Measurements from ENCODE around the gene FRS2.

DNA sequence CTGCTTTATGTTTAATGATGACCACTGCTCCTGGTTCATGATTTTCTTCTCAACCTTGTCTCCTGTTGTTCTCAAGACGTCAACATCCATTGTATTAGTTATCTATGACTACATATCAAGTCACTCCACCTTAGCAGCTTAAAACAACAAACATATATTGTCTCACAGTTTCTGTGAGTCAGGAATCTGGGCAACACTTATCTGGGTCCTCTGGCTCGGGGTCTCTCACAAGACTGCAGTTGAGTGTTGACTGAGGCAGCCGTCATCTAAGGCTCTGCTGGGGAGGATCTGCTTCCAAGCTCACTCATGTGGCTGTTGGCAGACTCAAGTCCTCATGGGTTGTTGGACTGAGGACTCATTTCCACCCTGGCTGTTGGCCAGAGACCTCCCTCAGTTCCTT is 27.3 kb upstream of the FRS2 start:
- TF ChIP-seq, protein P1, sequence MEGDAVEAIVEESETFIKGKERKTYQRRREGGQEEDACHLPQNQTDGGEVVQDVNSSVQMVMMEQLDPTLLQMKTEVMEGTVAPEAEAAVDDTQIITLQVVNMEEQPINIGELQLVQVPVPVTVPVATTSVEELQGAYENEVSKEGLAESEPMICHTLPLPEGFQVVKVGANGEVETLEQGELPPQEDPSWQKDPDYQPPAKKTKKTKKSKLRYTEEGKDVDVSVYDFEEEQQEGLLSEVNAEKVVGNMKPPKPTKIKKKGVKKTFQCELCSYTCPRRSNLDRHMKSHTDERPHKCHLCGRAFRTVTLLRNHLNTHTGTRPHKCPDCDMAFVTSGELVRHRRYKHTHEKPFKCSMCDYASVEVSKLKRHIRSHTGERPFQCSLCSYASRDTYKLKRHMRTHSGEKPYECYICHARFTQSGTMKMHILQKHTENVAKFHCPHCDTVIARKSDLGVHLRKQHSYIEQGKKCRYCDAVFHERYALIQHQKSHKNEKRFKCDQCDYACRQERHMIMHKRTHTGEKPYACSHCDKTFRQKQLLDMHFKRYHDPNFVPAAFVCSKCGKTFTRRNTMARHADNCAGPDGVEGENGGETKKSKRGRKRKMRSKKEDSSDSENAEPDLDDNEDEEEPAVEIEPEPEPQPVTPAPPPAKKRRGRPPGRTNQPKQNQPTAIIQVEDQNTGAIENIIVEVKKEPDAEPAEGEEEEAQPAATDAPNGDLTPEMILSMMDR (IDR thresholded peaks at IDR 0.05; ENCODE audit: low read depth, low read length), result no peak
- no peak for TF ChIP-seq EZH2phosphoT487 (IDR thresholded peaks at IDR 0.05; ENCODE audit: low read depth)
